Stimulated activated CD4-positive, alpha-beta T cell treated with anti-CD3 and anti-CD28 coated beads, Interleukin-15, amount 100 ng/mL, for 48 hours (primary cell): ENCODE measurements around the gene TPO.
"Not testable (repeated sequence)": the region's sequence is repeated elsewhere in the genome, so short reads cannot be mapped to it uniquely, and the experiment has no call there.

Source experiments
- DNase-seq, 2 donors: peaks; one replicate each; pipeline ENCODE4 v3.0.0-alpha.2; 2020; ENCODE audit warnings: low read depth in 2 of 2

Gene TPO

GRCh38 chr2:1413156-1413710, at the start of gene TPO:
Gene TPO, plus strand, starts transcription at chr2:1413463. Its CDS starts 946 bp downstream, at chr2:1414409.
- no peak for DNase-seq

- no peak for DNase-seq
Measured at GRCh38 chr2:1366546-1367134, 46.6 kb upstream of the TPO start.

GRCh38 chr2:1367601-1368000, 45.7 kb upstream of the TPO start:
- no peak for DNase-seq

GRCh38 chr2:1369905-1370304, 43.4 kb upstream of the TPO start:
- DNase-seq, result no peak

- no peak for DNase-seq
Measured at GRCh38 chr2:1370461-1370860, 42.8 kb upstream of the TPO start.

GRCh38 chr2:1371082-1371481, 42.2 kb upstream of the TPO start:
- no peak for DNase-seq

- DNase-seq, result no peak
Measured at GRCh38 chr2:1373830-1374229, 39.4 kb upstream of the TPO start.

GRCh38 chr2:1374287-1374686, 39.0 kb upstream of the TPO start:
- no peak for DNase-seq

- DNase-seq, result no peak
Measured at GRCh38 chr2:1375794-1376193, 37.5 kb upstream of the TPO start.

- no peak for DNase-seq
Measured at GRCh38 chr2:1377473-1377872, 35.8 kb upstream of the TPO start.

GRCh38 chr2:1378456-1379150, 34.7 kb upstream of the TPO start:
- no peak for DNase-seq

GRCh38 chr2:1381644-1382043, 31.6 kb upstream of the TPO start:
- no peak for DNase-seq

- DNase-seq, result not testable (repeated sequence)
Measured at GRCh38 chr2:1387954-1388725, 25.1 kb upstream of the TPO start.

- DNase-seq, result not testable (repeated sequence)
Measured at GRCh38 chr2:1390118-1390517, 23.1 kb upstream of the TPO start.

- DNase-seq, result no peak
Measured at GRCh38 chr2:1393321-1393720, 19.9 kb upstream of the TPO start.

GRCh38 chr2:1394709-1395408, 18.4 kb upstream of the TPO start:
- no peak for DNase-seq

GRCh38 chr2:1397350-1397749, 15.9 kb upstream of the TPO start:
- no peak for DNase-seq

- no peak for DNase-seq
Measured at GRCh38 chr2:1398191-1398590, 15.1 kb upstream of the TPO start.

GRCh38 chr2:1400943-1401735, 12.1 kb upstream of the TPO start:
- no peak for DNase-seq

- DNase-seq, result no peak
Measured at GRCh38 chr2:1402064-1402463, 11.2 kb upstream of the TPO start.

- DNase-seq, result no peak
Measured at GRCh38 chr2:1403565-1403964, 9.7 kb upstream of the TPO start.
